ENCODE results near the gene CD24.

Gene CD24

GRCh38 chr6:106967936-106968555 is 6.5 kb downstream of the CD24 start:
- no peaks in the 10 kb centered on the region for H3K9me3 ChIP-seq (ENCODE audit: low read length)
- peaks cover 6% of the 10 kb centered on the region; the same call in 1 of the 2 replicates for H3F3A ChIP-seq (ENCODE audit: insufficient read depth, low read length)
- H4K20me1 ChIP-seq (ENCODE audit: insufficient read depth, low read length): no peaks in the 10 kb centered on the region
- no peaks in the 10 kb centered on the region for H3K9me2 ChIP-seq (ENCODE audit: low read depth, low read length)
- no peak overlapping the region for H3K4me3 ChIP-seq (ENCODE audit: low read depth, low read length, poor library complexity, severe bottlenecking)
- no peak overlapping the region for H3K9ac ChIP-seq (ENCODE audit: low read length)
- H3K4me2 ChIP-seq (ENCODE audit: low read length): no peak overlapping the region
- peaks cover 39% of the 10 kb centered on the region for H3K36me3 ChIP-seq (ENCODE audit: insufficient read depth, low read length)
- TF ChIP-seq CTCF (IDR thresholded peaks at IDR 0.05; ENCODE audit: low read length): no peak
- TF ChIP-seq EZH2 (IDR thresholded peaks at IDR 0.05; ENCODE audit: borderline replicate concordance, low read length): no peak
- no peak overlapping the region for H3K27ac ChIP-seq (ENCODE audit: low read depth, low read length, poor library complexity, severe bottlenecking)
- H3K27me3 ChIP-seq (ENCODE audit: insufficient read depth, low read length): no peaks in the 10 kb centered on the region
- H3K79me2 ChIP-seq (ENCODE audit: insufficient read depth, low read length): peaks cover 15% of the 10 kb centered on the region
- H3K4me1 ChIP-seq (ENCODE audit: insufficient read depth, low read length, severe bottlenecking): peaks cover 14% of the 10 kb centered on the region
- no peak overlapping the region for H2AFZ ChIP-seq (ENCODE audit: low read length)

- Histone ChIP-seq H3F3A (ENCODE audit: insufficient read depth, low read length) (peaks cover 2% of the 10 kb centered on the region; the same call in 1 of the 2 replicates), H3K4me2 (ENCODE audit: low read length) (no peak overlapping the region), H3K27ac (ENCODE audit: low read depth, low read length, poor library complexity, severe bottlenecking) (peak overlapping the region; percentile 25), H2AFZ (ENCODE audit: low read length) (no peak overlapping the region), H3K4me3 (ENCODE audit: low read depth, low read length, poor library complexity, severe bottlenecking) (no peak overlapping the region), H3K27me3 (ENCODE audit: insufficient read depth, low read length) (no peaks in the 10 kb centered on the region), H3K9ac (ENCODE audit: low read length) (no peak overlapping the region), H4K20me1 (ENCODE audit: insufficient read depth, low read length) (no peaks in the 10 kb centered on the region), H3K9me2 (ENCODE audit: low read depth, low read length) (no peaks in the 10 kb centered on the region), H3K4me1 (ENCODE audit: insufficient read depth, low read length, severe bottlenecking) (peaks cover 4% of the 10 kb centered on the region), H3K79me2 (ENCODE audit: insufficient read depth, low read length) (peaks cover 4% of the 10 kb centered on the region), H3K36me3 (ENCODE audit: insufficient read depth, low read length) (peaks cover 28% of the 10 kb centered on the region), H3K9me3 (ENCODE audit: low read length) (no peaks in the 10 kb centered on the region)
- no peak for TF ChIP-seq CTCF (IDR thresholded peaks at IDR 0.05; ENCODE audit: low read length)
- no peak for TF ChIP-seq EZH2 (IDR thresholded peaks at IDR 0.05; ENCODE audit: borderline replicate concordance, low read length)
These were observed 7.6 kb downstream of the CD24 start for GRCh38 chr6:106966671-106967640.

- no peak overlapping the region for H3K4me2 ChIP-seq (ENCODE audit: low read length)
- no peaks in the 10 kb centered on the region; the same call in 1 of the 2 replicates for H3F3A ChIP-seq (ENCODE audit: insufficient read depth, low read length)
- no peaks in the 10 kb centered on the region for H3K9me2 ChIP-seq (ENCODE audit: low read depth, low read length)
- peaks cover 22% of the 10 kb centered on the region for H3K36me3 ChIP-seq (ENCODE audit: insufficient read depth, low read length)
- H3K27me3 ChIP-seq (ENCODE audit: insufficient read depth, low read length): no peaks in the 10 kb centered on the region
- peak overlapping the region; percentile 25 for H3K27ac ChIP-seq (ENCODE audit: low read depth, low read length, poor library complexity, severe bottlenecking)
- no peak overlapping the region for H3K4me3 ChIP-seq (ENCODE audit: low read depth, low read length, poor library complexity, severe bottlenecking)
- no peak overlapping the region for H2AFZ ChIP-seq (ENCODE audit: low read length)
- no peaks in the 10 kb centered on the region for H3K4me1 ChIP-seq (ENCODE audit: insufficient read depth, low read length, severe bottlenecking)
- H3K79me2 ChIP-seq (ENCODE audit: insufficient read depth, low read length): no peaks in the 10 kb centered on the region
- H3K9me3 ChIP-seq (ENCODE audit: low read length): no peaks in the 10 kb centered on the region
- H3K9ac ChIP-seq (ENCODE audit: low read length): no peak overlapping the region
- H4K20me1 ChIP-seq (ENCODE audit: insufficient read depth, low read length): no peaks in the 10 kb centered on the region
- TF ChIP-seq EZH2 (IDR thresholded peaks at IDR 0.05; ENCODE audit: borderline replicate concordance, low read length) (no peak), CTCF (IDR thresholded peaks at IDR 0.05; ENCODE audit: low read length) (peak; percentile 37; the same call in 1 of the 2 replicates)
These were observed 8.3 kb downstream of the CD24 start for GRCh38 chr6:106966229-106966628.
